Measurements from ENCODE around the gene GRM8.

DNA sequence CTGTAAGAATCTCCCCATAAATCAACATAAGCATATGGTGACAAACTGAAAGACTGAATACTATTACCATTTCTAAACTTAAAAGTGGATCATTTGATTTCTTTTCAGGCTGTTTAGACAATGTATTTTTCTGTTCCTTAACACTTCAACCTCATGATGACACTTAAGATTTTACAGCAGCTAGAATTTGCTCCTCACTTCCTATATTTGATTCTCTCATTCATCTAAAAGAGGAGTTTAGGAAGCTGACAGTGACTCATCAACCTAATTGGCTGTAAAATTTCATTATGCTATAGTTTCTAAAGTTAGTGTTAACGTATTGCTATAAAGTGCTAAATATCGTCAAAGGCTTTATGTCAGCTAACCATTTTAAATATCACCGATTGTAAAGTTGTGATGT, 478.7 kb downstream of the GRM8 start:
- TF ChIP-seq, protein P1, sequence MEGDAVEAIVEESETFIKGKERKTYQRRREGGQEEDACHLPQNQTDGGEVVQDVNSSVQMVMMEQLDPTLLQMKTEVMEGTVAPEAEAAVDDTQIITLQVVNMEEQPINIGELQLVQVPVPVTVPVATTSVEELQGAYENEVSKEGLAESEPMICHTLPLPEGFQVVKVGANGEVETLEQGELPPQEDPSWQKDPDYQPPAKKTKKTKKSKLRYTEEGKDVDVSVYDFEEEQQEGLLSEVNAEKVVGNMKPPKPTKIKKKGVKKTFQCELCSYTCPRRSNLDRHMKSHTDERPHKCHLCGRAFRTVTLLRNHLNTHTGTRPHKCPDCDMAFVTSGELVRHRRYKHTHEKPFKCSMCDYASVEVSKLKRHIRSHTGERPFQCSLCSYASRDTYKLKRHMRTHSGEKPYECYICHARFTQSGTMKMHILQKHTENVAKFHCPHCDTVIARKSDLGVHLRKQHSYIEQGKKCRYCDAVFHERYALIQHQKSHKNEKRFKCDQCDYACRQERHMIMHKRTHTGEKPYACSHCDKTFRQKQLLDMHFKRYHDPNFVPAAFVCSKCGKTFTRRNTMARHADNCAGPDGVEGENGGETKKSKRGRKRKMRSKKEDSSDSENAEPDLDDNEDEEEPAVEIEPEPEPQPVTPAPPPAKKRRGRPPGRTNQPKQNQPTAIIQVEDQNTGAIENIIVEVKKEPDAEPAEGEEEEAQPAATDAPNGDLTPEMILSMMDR (conservative IDR thresholded peaks at IDR 0.05) = no peak
- TF ChIP-seq ZFX (IDR thresholded peaks at IDR 0.05) = no peak
